Liver (tissue), 9 donors: ENCODE data around the gene HGS. TPM values are rescaled to one million over a fixed set of nuclear protein-coding genes. Genes with fewer than 3 reads are reported as not detected.

Experiments used
- DNase-seq: peaks from one replicate; pipeline ENCODE4 v3.0.0-alpha.2; 2017; ENCODE audit warnings: low spot score
- H3K27ac ChIP-seq, 2 donors: one replicate each; pipeline ENCODE4 v1.7.0; 2013; ENCODE audit warnings: inconsistent platforms in 2 of 2, low read length in 2 of 2, control low read depth in 1 of 2, low read depth in 1 of 2, mild to moderate bottlenecking in 1 of 2
- H3K27me3 ChIP-seq, 4 donors: one replicate each; pipeline versions ENCODE4 v1.6.1 to v1.7.0; 2013; ENCODE audit warnings: low read length in 3 of 4, inconsistent platforms in 1 of 4, mild to moderate bottlenecking in 1 of 4, moderate library complexity in 1 of 4; ENCODE audit not compliant: control insufficient read depth in 4 of 4, insufficient read depth in 4 of 4
- H3K36me3 ChIP-seq, 4 donors: one replicate each; pipeline versions ENCODE4 v1.6.1 to v1.7.0; 2013; ENCODE audit warnings: low read length in 3 of 4, mild to moderate bottlenecking in 3 of 4, low read depth in 1 of 4, moderate library complexity in 1 of 4; ENCODE audit not compliant: control insufficient read depth in 4 of 4, insufficient read depth in 3 of 4
- H3K4me1 ChIP-seq, 4 donors: one replicate each; pipeline versions ENCODE4 v1.6.1 to v1.7.0; 2013; ENCODE audit warnings: low read length in 3 of 4, mild to moderate bottlenecking in 3 of 4, moderate library complexity in 1 of 4; ENCODE audit not compliant: control insufficient read depth in 4 of 4, insufficient read depth in 4 of 4
- H3K4me3 ChIP-seq, 3 donors: one replicate each; pipeline versions ENCODE4 v1.6.1 to v1.7.0; 2013; ENCODE audit warnings: low read length in 3 of 3, control low read depth in 1 of 3, low read depth in 1 of 3, mild to moderate bottlenecking in 1 of 3
- H3K9ac ChIP-seq, 2 donors: one replicate each; pipeline ENCODE4 v1.7.0; 2013; ENCODE audit warnings: low read length in 2 of 2, mild to moderate bottlenecking in 2 of 2, moderate library complexity in 2 of 2, control low read depth in 1 of 2, low read depth in 1 of 2
- H3K9me3 ChIP-seq, 4 donors: one replicate each; pipeline versions ENCODE4 v1.6.1 to v1.7.0; 2013; ENCODE audit warnings: low read length in 3 of 4; ENCODE audit not compliant: control insufficient read depth in 4 of 4
- EGR1 ChIP-seq, 2 donors: IDR thresholded peaks; 2 replicates each; pipeline ENCODE4 v1.6.1; 2016 to 2018; ENCODE audit warnings: antibody characterized with exemption in 2 of 2, low read depth in 2 of 2
- FOXA1 ChIP-seq: IDR thresholded peaks from 2 replicates; pipeline ENCODE4 v1.6.1; 2016; ENCODE audit warnings: antibody characterized with exemption
- FOXA2 ChIP-seq: IDR thresholded peaks from 2 replicates; pipeline ENCODE4 v1.6.1; 2016; ENCODE audit warnings: antibody characterized with exemption
- GABPA ChIP-seq, 2 donors: IDR thresholded peaks in 1 of 2; conservative IDR thresholded peaks in 1 of 2; 2 replicates each; pipeline ENCODE4 v1.6.1; 2016; ENCODE audit warnings: antibody characterized with exemption in 2 of 2, mild to moderate bottlenecking in 1 of 2, moderate library complexity in 1 of 2
- HNF4A ChIP-seq, 2 donors: conservative IDR thresholded peaks; 2 replicates each; pipeline ENCODE4 v1.6.1; 2016; ENCODE audit warnings: antibody characterized with exemption in 2 of 2, mild to moderate bottlenecking in 2 of 2
- HNF4G ChIP-seq: IDR thresholded peaks from 2 replicates; pipeline ENCODE4 v1.6.1; 2016; ENCODE audit warnings: antibody characterized with exemption
- JUND ChIP-seq, 2 donors: IDR thresholded peaks; 2 replicates each; pipeline ENCODE4 v1.6.1; 2016; ENCODE audit warnings: antibody characterized with exemption in 2 of 2
- MAX ChIP-seq: IDR thresholded peaks from 2 replicates; pipeline ENCODE4 v1.6.1; 2016; ENCODE audit warnings: antibody characterized with exemption
- RAD21 ChIP-seq, 2 donors: IDR thresholded peaks; 2 replicates each; pipeline ENCODE4 v1.6.1; 2016; ENCODE audit warnings: antibody characterized with exemption in 2 of 2, mild to moderate bottlenecking in 2 of 2
- RXRA ChIP-seq, 2 donors: IDR thresholded peaks; 2 replicates each; pipeline ENCODE4 v1.6.1; 2017 to 2018; ENCODE audit warnings: antibody characterized with exemption in 2 of 2, mild to moderate bottlenecking in 1 of 2
- SP1 ChIP-seq: IDR thresholded peaks from 2 replicates; pipeline ENCODE4 v1.6.1; 2018; ENCODE audit warnings: antibody characterized with exemption, mild to moderate bottlenecking
- YY1 ChIP-seq: IDR thresholded peaks from 2 replicates; pipeline ENCODE4 v1.6.1; 2016; ENCODE audit warnings: antibody characterized with exemption, mild to moderate bottlenecking
- WGBS: extraction: QIAGEN DNeasy Blood & Tissue Kit; methylation state at CpG from one replicate; pipeline ENCODE4 v1.1.7; 2013; 5-methylcytosine and 5-hydroxymethylcytosine counted together
- polyA plus RNA-seq, 2 donors: library from polyadenylated mRNA; stranded (reverse) in 1 of 2; unstranded in 1 of 2; fragments of 200-250 nt in 1 of 2; fragments of >200 nt in 1 of 2; fragmentation: Nextera tagmentation in 1 of 2; extraction: Ambion mirVana in 1 of 2; gene quantifications; one replicate each; pipeline versions ENCODE4 v1.2.1 to v1.2.3, GENCODE V29; 2013 to 2015
- total RNA-seq, 2 donors: library from RNA; depleted of rRNA; stranded (reverse); fragments of >200 nt; gene quantifications; one replicate each; pipeline ENCODE4 v1.2.3, GENCODE V29; 2014
- TF ChIP-seq, protein P1 (sequence below): IDR thresholded peaks from 2 replicates; pipeline ENCODE4 v1.6.1; 2016; ENCODE audit warnings: antibody characterized with exemption
- TF ChIP-seq, protein P2 (sequence below): IDR thresholded peaks from 2 replicates; pipeline ENCODE4 v1.6.1; 2016; ENCODE audit warnings: antibody characterized with exemption, mild to moderate bottlenecking
- TF ChIP-seq, protein P3 (sequence below): IDR thresholded peaks from 2 replicates; pipeline ENCODE4 v1.6.1; 2016; ENCODE audit warnings: antibody characterized with exemption
- donor health status: healthy.
- donor health status: healthy.
- donor health status: healthy.
- donor health status: healthy.
- donor health status: healthy.

The HGS gene
- total and polyA plus RNA-seq, 4 donors, result 21.8 to 31.6 (median 28.2) TPM

GRCh38 chr17:81688616-81689015 is 4.8 kb downstream of the HGS start:
- no peak overlapping the region for H3K27ac ChIP-seq
- H3K9me3 ChIP-seq, result no peaks in the 10 kb centered on the region
- peaks cover 9 to 72% (median 18%) of the 10 kb centered on the region in 4 donors for H3K36me3 ChIP-seq
- no peak for TF ChIP-seq RXRA (IDR thresholded peaks at IDR 0.05)
- TF ChIP-seq, protein P1, sequence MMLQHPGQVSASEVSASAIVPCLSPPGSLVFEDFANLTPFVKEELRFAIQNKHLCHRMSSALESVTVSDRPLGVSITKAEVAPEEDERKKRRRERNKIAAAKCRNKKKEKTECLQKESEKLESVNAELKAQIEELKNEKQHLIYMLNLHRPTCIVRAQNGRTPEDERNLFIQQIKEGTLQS, result no peak
- no peak for TF ChIP-seq EGR1 (IDR thresholded peaks at IDR 0.05; ENCODE audit: low read depth in 2 of 2)
- no peak for TF ChIP-seq FOXA1
- TF ChIP-seq HNF4A (conservative IDR thresholded peaks at IDR 0.05), result no peak
- TF ChIP-seq HNF4G, result no peak
- no peak for TF ChIP-seq SP1
- TF ChIP-seq FOXA2, result no peak
- no peak for TF ChIP-seq JUND (IDR thresholded peaks at IDR 0.05)
- no peak overlapping the region for H3K4me3 ChIP-seq
- no peak for DNase-seq
- H3K4me1 ChIP-seq, result peaks cover 6 to 17% (median 14%) of the 10 kb centered on the region in 4 donors
- no peak overlapping the region for H3K9ac ChIP-seq
- WGBS, result 94% methylated on average over 14 of the region's 14 CpGs
- no peaks in the 10 kb centered on the region for H3K27me3 ChIP-seq

GRCh38 chr17:81690066-81690465 is 6.3 kb downstream of the HGS start:
- H3K36me3 ChIP-seq, result peaks cover 10 to 86% (median 22%) of the 10 kb centered on the region in 4 donors
- no peak for DNase-seq
- H3K4me1 ChIP-seq, result peaks cover 5 to 9% (median 7%) of the 10 kb centered on the region in 4 donors
- H3K27me3 ChIP-seq, result no peaks in the 10 kb centered on the region
- TF ChIP-seq RXRA (IDR thresholded peaks at IDR 0.05) (no peak), GABPA (IDR thresholded peaks at IDR 0.05 in 1 of 2, conservative IDR thresholded peaks at IDR 0.05 in 1 of 2) (no peak), FOXA1 (no peak), YY1 (no peak), HNF4G (no peak)
- TF ChIP-seq, protein P2, sequence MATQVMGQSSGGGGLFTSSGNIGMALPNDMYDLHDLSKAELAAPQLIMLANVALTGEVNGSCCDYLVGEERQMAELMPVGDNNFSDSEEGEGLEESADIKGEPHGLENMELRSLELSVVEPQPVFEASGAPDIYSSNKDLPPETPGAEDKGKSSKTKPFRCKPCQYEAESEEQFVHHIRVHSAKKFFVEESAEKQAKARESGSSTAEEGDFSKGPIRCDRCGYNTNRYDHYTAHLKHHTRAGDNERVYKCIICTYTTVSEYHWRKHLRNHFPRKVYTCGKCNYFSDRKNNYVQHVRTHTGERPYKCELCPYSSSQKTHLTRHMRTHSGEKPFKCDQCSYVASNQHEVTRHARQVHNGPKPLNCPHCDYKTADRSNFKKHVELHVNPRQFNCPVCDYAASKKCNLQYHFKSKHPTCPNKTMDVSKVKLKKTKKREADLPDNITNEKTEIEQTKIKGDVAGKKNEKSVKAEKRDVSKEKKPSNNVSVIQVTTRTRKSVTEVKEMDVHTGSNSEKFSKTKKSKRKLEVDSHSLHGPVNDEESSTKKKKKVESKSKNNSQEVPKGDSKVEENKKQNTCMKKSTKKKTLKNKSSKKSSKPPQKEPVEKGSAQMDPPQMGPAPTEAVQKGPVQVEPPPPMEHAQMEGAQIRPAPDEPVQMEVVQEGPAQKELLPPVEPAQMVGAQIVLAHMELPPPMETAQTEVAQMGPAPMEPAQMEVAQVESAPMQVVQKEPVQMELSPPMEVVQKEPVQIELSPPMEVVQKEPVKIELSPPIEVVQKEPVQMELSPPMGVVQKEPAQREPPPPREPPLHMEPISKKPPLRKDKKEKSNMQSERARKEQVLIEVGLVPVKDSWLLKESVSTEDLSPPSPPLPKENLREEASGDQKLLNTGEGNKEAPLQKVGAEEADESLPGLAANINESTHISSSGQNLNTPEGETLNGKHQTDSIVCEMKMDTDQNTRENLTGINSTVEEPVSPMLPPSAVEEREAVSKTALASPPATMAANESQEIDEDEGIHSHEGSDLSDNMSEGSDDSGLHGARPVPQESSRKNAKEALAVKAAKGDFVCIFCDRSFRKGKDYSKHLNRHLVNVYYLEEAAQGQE, result no peak
- TF ChIP-seq, protein P3, sequence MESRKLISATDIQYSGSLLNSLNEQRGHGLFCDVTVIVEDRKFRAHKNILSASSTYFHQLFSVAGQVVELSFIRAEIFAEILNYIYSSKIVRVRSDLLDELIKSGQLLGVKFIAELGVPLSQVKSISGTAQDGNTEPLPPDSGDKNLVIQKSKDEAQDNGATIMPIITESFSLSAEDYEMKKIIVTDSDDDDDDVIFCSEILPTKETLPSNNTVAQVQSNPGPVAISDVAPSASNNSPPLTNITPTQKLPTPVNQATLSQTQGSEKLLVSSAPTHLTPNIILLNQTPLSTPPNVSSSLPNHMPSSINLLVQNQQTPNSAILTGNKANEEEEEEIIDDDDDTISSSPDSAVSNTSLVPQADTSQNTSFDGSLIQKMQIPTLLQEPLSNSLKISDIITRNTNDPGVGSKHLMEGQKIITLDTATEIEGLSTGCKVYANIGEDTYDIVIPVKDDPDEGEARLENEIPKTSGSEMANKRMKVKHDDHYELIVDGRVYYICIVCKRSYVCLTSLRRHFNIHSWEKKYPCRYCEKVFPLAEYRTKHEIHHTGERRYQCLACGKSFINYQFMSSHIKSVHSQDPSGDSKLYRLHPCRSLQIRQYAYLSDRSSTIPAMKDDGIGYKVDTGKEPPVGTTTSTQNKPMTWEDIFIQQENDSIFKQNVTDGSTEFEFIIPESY, result no peak
- H3K9ac ChIP-seq, result no peak overlapping the region
- 92% methylated on average over 18 of the region's 18 CpGs for WGBS
- H3K4me3 ChIP-seq, result no peak overlapping the region
- H3K27ac ChIP-seq, result no peak overlapping the region
- H3K9me3 ChIP-seq, result no peaks in the 10 kb centered on the region

DNA sequence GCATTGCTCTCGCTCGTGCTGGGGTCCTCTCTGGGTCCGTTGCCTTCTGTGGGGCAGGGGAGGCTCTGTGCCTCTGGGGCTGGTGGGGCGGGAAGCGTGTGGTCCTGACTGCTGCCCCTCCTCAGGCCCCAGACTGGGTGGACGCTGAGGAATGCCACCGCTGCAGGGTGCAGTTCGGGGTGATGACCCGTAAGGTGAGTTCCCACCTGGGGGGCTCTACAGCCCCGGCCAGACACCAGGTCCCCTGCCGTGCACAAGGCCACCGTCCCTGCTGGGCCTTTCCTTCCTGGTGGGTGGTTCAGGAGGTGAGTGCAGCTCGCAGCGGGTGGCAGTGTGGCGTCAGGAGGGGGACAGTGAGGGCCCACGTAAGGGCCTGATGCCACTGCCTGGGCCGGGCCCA is 6.7 kb downstream of the HGS start:
- Histone ChIP-seq H3K4me1 (peaks cover 0 to 4% (median 2%) of the 10 kb centered on the region in 4 donors), H3K27ac (no peak overlapping the region), H3K27me3 (no peaks in the 10 kb centered on the region), H3K9ac (no peak overlapping the region), H3K9me3 (no peaks in the 10 kb centered on the region), H3K36me3 (peaks cover 13 to 91% (median 26%) of the 10 kb centered on the region in 4 donors), H3K4me3 (no peak overlapping the region)
- DNase-seq, result no peak
- 92% methylated on average over 17 of the region's 17 CpGs for WGBS
- TF ChIP-seq GABPA (IDR thresholded peaks at IDR 0.05 in 1 of 2, conservative IDR thresholded peaks at IDR 0.05 in 1 of 2), result no peak
- TF ChIP-seq, protein P3, result no peak
- no peak for TF ChIP-seq MAX
- TF ChIP-seq JUND (IDR thresholded peaks at IDR 0.05), result no peak
- TF ChIP-seq FOXA2, result no peak
- TF ChIP-seq, protein P2, result no peak
- no peak for TF ChIP-seq FOXA1
- TF ChIP-seq SP1, result no peak
- no peak for TF ChIP-seq HNF4G
- TF ChIP-seq EGR1 (IDR thresholded peaks at IDR 0.05; ENCODE audit: low read depth in 2 of 2), result no peak
- no peak for TF ChIP-seq RXRA (IDR thresholded peaks at IDR 0.05)
- no peak for TF ChIP-seq RAD21 (IDR thresholded peaks at IDR 0.05)
